GM19468 (cell line): ENCODE results near the gene ZBED3.
A peak's percentile ranks its signal among the peaks of the same experiment; 100 is the strongest.
"Not testable (repeated sequence)": the region's sequence is repeated elsewhere in the genome, so short reads cannot be mapped to it uniquely, and the experiment has no call there.

Experiments
- ATAC-seq: cut with Tn5 transposase; IDR thresholded peaks from one replicate; pipeline ENCODE4 v1.9.1; 2021; ENCODE audit warnings: mild to moderate bottlenecking, moderate library complexity, moderate number of reproducible peaks; ENCODE audit not compliant: unreplicated experiment; ENCODE audit errors: extremely low read depth

The ZBED3 gene

DNA sequence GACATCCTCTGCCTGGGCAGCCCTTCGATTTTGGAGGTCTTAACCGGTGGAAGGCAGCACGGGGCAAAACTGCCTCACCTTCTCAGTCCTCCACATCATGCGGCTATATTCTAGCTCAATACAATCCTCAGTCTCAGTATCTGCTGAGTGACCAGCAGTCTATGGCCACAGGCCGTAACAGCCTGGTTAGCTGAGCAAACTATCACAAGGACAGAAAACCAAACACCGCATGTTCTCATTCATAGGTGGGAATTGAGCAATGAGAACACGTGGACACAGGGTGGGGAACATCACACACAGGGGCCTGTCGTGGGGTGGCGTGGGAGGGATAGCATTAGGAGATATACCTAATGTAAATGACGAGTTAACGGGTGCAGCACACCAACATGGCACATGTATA, 6.6 kb downstream of the ZBED3 start:
- ATAC-seq, result not testable (repeated sequence)

DNA sequence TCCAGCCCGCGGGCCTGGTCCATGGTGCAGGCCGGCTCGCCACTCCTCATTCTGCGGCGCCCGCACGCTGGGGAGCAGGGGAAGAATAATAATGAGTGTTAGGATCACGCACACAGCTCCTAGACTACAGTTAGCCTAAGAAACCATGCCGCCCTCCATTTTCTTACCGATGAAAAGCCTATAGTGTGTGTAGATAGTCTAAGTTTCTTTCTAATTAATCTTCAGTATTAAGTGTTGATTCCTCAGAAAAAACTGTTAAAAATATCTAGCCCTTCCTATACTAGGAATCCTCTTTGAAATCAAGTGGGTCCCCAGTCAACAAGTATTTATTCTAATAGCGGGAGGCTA, 9.3 kb downstream of the ZBED3 start:
- no peak for ATAC-seq

DNA sequence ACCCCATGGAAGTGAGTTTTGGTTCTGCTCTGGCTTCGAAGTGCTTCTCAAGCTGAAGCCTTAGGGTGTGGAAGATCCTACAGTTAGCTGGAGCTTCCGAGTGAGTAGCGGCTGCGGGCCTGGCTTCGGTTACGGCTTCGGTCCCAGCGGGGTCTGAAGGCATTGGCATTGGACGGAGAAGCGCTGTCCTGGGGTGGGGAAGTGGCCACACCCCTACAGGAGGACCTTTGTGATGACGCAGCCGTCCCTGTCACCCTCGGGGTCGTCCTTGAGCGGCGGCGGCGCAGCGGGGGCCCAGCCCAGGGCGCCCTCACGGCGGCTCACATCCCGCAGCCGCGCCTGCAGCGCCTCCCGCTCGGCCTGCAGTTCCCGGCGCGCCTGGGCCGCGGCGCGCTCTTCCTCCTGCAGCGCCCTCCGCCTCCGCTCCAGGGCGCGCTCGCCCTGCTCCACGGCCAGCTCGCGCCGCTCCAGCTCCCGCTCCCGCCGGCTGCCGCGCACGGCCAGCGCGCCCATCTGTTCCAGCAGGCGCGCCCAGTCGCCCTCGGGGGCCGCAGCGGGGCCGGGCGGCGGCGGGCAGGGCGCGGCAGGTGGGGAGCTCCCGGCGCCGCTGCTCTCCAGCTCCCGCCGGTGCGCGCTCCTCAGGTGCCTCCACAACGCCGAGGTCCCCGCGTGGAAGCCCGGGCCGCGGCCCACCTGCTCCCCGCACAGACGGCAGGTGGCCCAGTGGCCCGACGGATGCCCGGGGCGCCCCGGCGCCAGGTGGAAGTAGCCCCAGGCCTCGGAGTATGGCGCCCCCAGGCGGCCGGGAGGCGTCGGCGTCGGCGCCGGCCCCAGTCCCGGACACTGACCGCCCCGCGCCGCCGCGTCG, 9.9 kb downstream of the ZBED3 start:
- peak; percentile 42 for ATAC-seq

DNA sequence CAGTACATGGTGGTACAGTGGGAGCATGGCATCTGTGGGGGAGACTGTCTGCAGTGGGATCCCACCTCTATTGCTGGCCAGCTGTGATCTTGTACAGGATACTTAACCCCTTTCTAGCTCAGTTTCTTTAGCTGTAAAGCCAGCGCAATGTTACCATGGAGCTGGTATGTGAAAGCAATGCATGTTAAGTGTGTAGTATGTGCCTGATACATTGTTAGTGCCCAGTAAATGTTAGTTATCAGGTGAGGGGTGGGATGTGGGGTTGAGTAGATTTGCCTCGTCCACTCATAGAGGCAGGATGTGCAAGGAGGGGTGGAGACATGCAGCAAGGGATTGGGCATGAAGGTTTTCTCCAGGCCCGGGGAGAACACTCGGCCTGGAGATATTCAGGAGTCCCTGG, 12.3 kb downstream of the ZBED3 start:
- no peak for ATAC-seq

DNA sequence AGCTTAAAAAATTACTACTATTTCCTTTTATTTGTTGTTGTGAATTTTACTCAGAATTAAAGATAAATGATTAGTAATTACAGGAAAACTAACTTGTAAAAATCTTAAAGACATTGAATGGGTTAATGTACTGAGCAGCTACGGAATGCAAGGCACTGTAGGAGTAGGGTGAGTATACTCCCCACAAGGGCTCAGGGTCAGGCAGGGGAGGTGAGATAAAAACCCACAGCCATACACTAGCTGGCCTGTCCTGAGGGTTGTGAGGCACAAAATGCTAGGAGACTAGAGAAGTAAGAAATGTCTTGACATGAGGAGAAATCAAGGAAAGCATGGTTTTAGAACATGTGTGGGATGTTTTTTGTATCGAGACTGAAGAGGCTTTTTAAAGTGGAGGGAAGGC, 13.4 kb downstream of the ZBED3 start:
- ATAC-seq, result no peak

DNA sequence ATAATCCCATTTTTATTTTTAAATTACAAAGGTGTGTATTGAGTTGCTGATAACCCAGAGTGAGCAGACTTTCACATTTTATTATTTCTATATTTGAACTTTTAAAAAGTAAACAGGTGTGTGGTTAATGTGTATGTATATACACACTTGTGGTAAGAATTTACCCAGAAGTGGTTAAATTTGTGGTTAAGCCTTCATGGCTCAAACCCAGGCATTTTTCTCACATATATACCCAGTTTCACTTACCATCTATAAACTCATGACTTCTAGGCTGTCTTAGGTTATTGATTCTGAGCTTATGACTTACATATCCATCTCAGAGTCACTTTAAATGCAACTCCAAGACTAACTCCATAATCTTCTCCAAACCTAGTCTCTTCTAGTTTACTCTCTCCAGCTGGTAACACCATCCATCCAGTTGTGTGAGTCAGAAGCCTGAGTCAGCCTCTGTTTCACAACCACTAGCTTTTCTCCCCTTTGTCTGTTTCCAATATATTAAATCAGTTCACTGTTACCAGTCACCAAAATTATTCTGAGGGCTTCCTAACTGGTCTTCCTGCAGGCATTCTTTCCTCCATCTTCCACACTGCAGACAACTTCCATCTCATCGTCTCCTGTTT, 20.2 kb downstream of the ZBED3 start:
- ATAC-seq, result peak; percentile 70

DNA sequence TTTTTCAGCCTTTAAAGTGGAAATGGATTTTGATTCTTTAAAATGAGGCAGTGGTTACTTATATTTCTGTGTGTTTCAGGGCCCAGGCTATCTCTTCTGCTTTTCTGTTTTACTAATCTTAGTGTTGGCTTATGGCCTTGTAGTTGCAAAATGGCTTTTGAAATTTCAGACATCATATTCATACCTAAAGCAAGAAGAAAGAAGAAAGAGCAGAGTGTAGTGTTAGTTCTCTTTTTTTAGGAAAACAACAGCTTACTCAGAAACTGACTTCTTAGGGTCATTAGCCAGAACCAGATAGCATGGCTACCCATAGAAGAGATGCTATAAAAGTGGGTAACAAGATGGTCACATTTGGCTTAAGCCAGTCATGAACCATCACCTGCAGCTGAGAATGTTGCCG, 20.9 kb downstream of the ZBED3 start:
- ATAC-seq, result no peak

DNA sequence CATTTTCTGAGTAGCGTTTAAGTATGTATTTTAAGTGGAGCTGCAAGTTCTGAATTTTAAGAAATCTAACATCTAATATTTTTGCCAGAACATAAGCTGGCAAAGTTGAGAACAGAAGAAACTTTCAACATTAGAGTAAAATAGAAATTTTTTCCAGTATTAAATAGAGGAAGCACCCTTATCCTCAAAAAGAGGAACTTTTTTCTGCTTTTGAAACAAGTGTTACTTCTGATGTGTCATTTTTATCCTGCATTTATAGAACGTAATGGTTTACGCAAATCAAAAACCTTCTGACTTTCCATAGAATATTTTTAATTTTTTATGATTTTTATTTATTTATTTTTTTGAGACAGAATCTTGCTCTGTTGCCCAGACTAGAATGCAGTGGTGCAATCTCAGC, 21.8 kb downstream of the ZBED3 start:
- ATAC-seq, result no peak

DNA sequence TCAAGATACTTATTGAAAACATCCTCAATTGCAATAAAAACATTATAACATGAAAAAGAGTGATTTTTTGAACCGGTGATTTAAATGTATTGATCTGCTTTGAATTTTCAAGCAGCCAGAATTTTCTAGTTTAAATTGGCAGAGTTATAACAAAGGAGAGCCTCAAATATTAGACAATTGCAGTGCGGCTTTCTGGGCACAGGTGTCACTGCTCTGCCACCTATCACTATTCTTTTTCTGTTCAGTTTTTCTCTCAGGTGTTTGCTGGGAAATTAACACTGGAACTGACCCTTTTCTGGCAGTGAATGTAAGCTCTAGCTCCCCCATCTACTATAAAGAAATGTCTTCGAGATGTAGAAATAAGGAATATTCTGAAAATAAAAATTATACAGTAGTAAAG, 23.0 kb downstream of the ZBED3 start:
- no peak for ATAC-seq

DNA sequence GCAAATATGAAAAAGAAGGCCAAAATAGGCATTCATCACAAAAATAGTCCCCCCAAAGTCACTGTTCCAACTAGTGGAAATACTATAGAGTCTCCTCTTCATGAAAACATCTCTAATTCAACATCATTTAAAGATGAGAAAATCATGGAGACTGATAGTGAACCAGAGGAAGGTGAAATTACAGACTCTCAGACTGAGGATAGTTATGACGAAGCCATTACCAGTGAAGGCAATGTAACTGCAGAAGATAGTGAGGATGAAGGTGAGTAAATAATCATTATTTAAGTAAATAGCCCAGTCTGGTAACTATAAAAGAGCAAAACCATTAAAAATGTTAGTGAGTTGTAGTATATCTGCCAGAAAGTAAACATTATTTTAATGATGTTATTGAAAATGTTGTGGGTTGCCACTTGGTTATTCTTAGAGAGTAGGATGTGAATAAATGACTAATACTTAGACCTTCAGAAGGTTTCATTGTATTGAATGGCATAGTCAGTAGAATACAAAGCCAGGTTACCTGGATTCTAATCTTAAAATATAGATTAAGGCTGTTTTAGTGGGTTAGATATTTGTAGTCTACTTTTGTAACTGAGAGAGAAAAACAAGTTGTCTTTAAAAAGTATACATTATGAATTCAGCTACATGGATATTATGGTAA, 40.5 kb downstream of the ZBED3 start:
- no peak for ATAC-seq

DNA sequence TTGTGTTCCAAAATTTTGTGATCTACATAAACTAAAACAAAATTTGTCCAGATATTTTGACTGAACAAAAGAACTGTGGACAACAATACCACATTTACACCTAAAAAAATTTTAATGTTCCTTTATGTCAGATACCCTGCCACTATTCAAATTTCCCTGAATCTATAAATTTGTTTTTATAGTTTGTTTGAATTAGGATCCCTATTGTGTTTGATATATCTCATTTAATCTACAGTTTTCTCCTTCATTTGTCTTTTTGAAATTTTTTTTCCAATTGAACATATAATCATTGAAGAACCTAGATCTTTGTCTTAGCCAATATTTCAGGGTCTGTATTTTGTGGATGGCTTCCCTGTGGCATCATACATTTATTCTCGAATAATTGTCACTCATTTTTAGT, 51.1 kb downstream of the ZBED3 start:
- ATAC-seq, result no peak

DNA sequence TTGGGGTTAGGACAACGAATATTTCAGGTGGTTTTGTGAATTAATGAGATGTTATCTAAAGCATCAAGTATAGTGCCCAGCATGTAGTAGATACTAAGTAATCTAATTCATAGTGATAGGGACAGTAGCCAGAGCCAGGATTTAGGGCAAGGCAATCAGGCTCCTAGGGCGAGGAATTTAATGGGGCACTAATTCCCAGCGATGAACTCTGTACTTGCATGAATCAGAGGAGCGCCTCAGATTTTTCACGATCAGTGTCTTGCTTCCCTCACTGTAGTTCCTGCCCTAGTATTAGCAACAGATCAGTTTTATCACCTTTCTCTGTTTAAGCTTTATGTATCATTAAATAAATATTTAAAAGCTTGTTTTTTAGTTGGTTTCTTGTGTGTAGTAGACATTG, 53.7 kb downstream of the ZBED3 start:
- ATAC-seq, result no peak

DNA sequence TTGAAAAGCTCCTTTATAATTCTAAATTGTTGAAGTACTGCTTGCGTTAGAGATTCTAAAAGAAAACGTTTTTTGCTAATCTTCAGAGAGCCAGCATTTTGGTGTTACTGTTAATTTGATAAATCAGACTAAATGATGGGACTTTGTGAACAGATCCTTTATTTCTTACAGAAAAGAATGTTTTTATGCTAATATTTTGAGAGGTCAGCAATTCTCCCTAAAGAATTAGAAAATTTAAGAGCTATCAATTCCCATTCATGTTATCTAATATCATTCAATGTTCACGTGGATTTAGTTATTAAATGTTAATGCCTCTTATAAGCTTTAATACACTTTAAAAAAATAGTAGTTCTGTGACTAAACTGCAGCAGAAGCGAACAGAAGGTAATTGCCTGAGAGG, 54.5 kb downstream of the ZBED3 start:
- ATAC-seq, result no peak

DNA sequence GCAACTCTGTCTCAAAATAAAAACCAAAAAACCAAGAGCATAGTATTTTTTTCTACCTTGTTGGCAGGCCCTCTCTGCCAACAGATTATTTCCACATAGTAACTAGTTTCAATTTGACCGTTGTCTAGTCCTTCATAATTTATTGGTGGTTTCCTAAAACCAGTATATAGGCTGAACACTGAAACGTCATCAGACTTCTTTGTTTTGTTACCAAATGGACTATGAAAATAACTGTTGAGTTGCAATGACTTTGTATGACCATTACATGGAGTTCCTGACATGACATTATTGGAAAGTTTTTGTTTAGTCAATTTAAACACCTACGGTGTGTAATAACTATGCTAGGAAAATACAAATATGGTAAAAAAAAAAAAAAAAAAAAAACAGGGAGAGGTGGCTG, 55.2 kb downstream of the ZBED3 start:
- ATAC-seq, result no peak

DNA sequence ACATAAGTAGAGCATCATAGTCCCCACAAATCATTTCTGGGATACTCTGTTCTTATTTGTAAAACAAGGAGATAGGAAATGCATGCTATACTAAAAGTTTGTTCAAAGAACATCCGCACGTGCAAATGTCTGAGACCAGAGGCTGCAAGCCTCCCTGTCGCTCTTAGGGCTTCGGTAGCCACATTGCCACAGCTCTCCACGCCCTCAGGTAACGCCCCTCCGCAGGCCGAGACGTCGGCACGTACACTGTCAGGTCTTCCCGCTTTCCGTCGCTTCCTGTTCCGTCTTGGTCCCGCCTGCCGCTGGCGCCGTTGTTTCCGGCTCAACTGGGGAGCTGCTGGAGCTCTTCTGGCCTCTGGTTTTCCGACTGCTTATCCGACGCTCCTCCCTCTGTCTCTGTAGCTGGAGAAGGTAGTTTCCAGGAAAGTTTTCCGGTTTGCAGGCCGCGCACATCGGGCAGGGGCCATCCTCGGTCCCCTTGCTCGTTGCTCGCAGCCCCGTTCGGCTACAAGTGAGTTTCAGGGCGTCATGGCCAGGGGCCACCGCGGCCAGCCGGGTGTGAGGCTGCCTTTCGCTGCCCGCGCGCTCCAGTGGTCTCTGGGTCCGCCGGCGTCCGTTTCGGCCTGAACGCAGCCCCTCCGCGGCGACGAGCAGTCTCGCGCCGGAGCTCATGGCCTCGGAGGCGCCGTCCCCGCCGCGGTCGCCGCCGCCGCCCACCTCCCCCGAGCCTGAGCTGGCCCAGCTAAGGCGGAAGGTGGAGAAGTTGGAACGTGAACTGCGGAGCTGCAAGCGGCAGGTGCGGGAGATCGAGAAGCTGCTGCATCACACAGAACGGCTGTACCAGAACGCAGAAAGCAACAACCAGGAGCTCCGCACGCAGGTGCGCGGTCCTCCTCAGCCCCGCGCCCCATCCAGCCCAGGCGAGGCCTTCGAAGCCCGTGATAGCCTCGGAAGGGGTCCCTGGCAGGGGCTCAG, 56.7 kb downstream of the ZBED3 start, which contains the start of gene AGGF1:
AGGF1 (plus strand) TSS at position 308 of the 975 bp plus-strand sequence; CDS start at position 671, 363 bp downstream.
- peak; percentile 90 for ATAC-seq

DNA sequence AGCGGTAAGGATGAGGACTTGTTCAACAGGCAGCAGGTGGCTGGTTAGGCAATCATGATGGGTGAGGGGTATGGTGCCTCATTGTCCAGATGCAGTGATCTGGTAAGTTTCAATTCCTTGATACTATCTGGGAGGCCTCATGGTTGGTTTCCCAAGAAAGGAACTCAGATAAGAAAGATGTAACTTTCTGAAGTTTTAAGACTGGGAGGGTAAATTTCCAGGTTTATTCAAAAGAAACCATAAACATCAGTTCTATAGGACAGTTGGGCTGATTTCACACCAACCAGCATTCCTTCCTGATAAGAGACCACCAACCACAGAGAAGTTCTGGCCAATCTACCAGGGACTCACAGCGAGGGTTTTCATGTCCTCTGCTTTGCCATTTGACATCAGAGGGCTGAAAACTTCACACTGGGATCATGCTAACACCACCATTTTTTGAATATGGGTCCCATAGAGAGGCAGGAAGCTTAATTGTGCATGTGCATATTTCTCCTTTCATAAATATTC, 57.7 kb downstream of the ZBED3 start:
- no peak for ATAC-seq

DNA sequence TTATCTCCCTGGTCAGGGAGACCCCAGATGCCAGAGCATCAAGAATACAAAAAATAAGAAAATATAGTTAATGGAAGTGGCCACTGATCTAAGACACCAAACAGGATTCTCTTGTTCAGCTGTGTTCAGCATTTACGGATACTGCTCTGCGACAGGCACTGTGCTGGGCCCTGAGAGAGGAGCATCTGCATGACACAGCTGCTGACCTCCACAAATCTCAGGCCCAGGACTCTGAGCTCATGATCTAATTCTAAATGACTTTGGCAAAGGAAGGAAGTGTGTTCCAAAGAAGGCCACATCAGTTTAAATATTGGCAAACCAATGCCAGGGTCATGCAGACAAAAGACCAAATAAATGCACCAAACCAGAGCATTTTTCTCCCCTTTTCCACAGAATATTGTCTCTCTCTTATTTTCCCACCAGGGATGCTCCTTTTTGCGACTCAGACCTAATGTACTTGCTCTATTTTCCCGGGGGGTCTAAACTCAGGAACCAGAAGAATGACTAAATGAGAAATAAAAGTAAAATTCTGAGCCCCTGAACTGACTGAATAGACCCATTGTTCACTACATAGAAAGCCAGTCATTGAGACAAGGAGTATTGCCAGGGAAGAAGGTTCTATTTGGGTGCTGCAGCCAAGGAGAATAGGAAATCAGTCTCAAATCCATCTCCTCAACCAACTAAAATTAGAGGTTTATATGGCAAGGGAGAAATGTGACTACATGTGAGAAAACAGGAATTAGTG, 58.3 kb downstream of the ZBED3 start:
- ATAC-seq, result no peak

DNA sequence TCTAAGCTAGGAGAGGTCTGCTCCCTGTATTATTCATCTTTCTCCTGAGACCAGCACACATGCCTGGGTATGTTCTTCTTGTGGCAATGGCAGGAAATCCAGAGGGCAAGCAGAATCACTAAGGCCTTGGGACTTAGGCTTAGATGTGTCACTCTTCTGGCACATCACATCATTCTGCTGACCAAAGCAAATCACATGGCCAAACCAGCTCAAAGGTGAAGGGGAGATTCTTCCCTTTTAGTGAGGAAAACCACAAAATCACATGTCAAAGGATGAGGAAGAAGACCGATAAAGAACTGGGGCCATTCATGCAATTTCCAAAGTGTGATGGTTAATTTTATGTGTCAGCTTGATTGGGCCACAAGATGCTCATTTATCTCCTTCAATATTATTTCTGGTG, 62.6 kb downstream of the ZBED3 start:
- no peak for ATAC-seq
